Endodermal cell (in vitro differentiated cells): ENCODE results near the gene MEIKIN. TPM values are rescaled to one million over a fixed set of nuclear protein-coding genes. Genes with fewer than 3 reads are reported as not detected.

ENCODE experiments used
- DNase-seq: peaks from one replicate; pipeline ENCODE4 v3.0.0-alpha.2; 2017
- H3K27ac ChIP-seq: 2 replicates; pipeline ENCODE4 v1.5.1; 2013; ENCODE audit warnings: mild to moderate bottlenecking, low read depth, low read length, moderate library complexity
- H3K27me3 ChIP-seq: 2 replicates; pipeline ENCODE4 v1.6.1; 2013; ENCODE audit warnings: mild to moderate bottlenecking, low read length, moderate library complexity; ENCODE audit not compliant: insufficient read depth, control insufficient read depth, poor library complexity, severe bottlenecking
- H3K36me3 ChIP-seq: 2 replicates; pipeline ENCODE4 v1.7.0; 2013; ENCODE audit warnings: mild to moderate bottlenecking, low read length, moderate library complexity; ENCODE audit not compliant: control insufficient read depth, insufficient read depth
- H3K4me1 ChIP-seq: one replicate; pipeline ENCODE4 v1.7.0; 2013; ENCODE audit warnings: low read length; ENCODE audit not compliant: control insufficient read depth, insufficient read depth
- H3K4me3 ChIP-seq: 2 replicates; pipeline ENCODE4 v1.5.1; 2013; ENCODE audit warnings: mild to moderate bottlenecking, low read length, moderate library complexity
- H3K9ac ChIP-seq: 2 replicates; pipeline ENCODE4 v1.6.1; 2013; ENCODE audit warnings: mild to moderate bottlenecking, low read length, moderate library complexity; ENCODE audit not compliant: poor library complexity, severe bottlenecking; ENCODE audit errors: extremely low read depth
- H3K9me3 ChIP-seq: 2 replicates; pipeline ENCODE4 v1.6.1; 2013; ENCODE audit warnings: mild to moderate bottlenecking, low read length, moderate library complexity; ENCODE audit not compliant: control insufficient read depth
- H3K27ac Mint-ChIP-seq: 2 replicates; pipeline ENCODE4 v1.8.0; 2020; ENCODE audit warnings: mixed read lengths
- H3K27me3 Mint-ChIP-seq: 2 replicates; pipeline ENCODE4 v1.8.0; 2021; ENCODE audit warnings: mild to moderate bottlenecking, mixed read lengths; ENCODE audit not compliant: insufficient read depth
- H3K36me3 Mint-ChIP-seq: 2 replicates; pipeline ENCODE4 v1.8.0; 2020; ENCODE audit warnings: low read depth, mixed read lengths
- H3K4me1 Mint-ChIP-seq: 2 replicates; pipeline ENCODE4 v1.8.0; 2020; ENCODE audit warnings: mixed read lengths
- H3K4me3 Mint-ChIP-seq: 2 replicates; pipeline ENCODE4 v1.8.0; 2020; ENCODE audit warnings: mild to moderate bottlenecking, moderate library complexity, mixed read lengths
- H3K9me3 Mint-ChIP-seq: 2 replicates; pipeline ENCODE4 v1.8.0; 2020; ENCODE audit warnings: mild to moderate bottlenecking, mixed read lengths
- CTCF ChIP-seq: fragments of 200-600 bp; sonication (generic); conservative IDR thresholded peaks from 2 replicates; pipeline ENCODE4 v1.5.0; 2021; ENCODE audit warnings: antibody characterized with exemption, mild to moderate bottlenecking
- WGBS, 2 experiments: methylation state at CpG; one replicate each; pipeline versions ENCODE4 v1.1.5 to v1.1.7; 2013; ENCODE audit warnings: missing lambda C conversion rate in 2 of 2, mixed read lengths in 1 of 2; ENCODE audit not compliant: insufficient coverage in 1 of 2, insufficient read length in 1 of 2; 5-methylcytosine and 5-hydroxymethylcytosine counted together
- total RNA-seq, 2 donors: library from RNA; stranded (reverse); fragmentation: NEBNext Ultra II Directional in 1 of 2; extraction: Animal tissue kit (Norgen Biotek cat#: 25700) in 1 of 2; gene quantifications; 2 replicates in 1 of 2; 3 replicates in 1 of 2; pipeline ENCODE4 v1.2.1, GENCODE V29; 2021

The MEIKIN gene
- total RNA-seq, 2 donors from 2014 or later, result not detected

- H3K9me3 Mint-ChIP-seq, result peaks cover 14% of the 10 kb centered on the region
- TF ChIP-seq CTCF, result no peak
- no peak for DNase-seq
- Histone ChIP-seq H3K4me1 (no peaks in the 10 kb centered on the region), H3K9ac (no peak overlapping the region), H3K4me3 (no peak overlapping the region), H3K9me3 (peaks cover 17% of the 10 kb centered on the region), H3K27me3 (no peaks in the 10 kb centered on the region), H3K27ac (no peak overlapping the region), H3K36me3 (no peaks in the 10 kb centered on the region)
- H3K27ac Mint-ChIP-seq, result no peak overlapping the region
- H3K4me1 Mint-ChIP-seq, result no peaks in the 10 kb centered on the region
- H3K4me3 Mint-ChIP-seq, result no peak overlapping the region
- no peaks in the 10 kb centered on the region for H3K27me3 Mint-ChIP-seq
- peaks cover 26% of the 10 kb centered on the region for H3K36me3 Mint-ChIP-seq
Observed at GRCh38 chr5:131767891-131768290, 177.6 kb downstream of the MEIKIN start.

DNA sequence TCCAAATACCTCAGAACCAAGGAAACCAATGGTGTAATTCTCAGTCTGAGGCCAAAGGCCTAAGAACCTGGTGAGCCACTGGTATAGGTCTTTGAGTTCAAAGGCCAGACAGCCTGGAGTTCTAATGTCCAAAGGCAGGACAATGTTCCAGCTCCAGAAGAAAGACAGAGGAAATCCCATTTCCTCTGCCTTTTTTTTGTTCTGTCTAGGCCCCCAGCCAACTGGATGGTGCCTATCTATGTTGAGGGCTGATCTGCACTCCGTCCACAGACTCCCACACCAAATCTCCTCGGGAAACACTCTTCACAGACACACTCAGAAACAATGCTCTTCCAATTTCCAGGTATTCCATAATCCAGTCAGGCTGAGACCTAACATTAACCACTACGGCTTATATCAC, 178.8 kb downstream of the MEIKIN start:
- Mint-ChIP-seq H3K27ac (no peak overlapping the region), H3K27me3 (no peaks in the 10 kb centered on the region), H3K36me3 (peaks cover 28% of the 10 kb centered on the region), H3K9me3 (peaks cover 16% of the 10 kb centered on the region), H3K4me1 (no peaks in the 10 kb centered on the region), H3K4me3 (no peak overlapping the region)
- no peak overlapping the region for H3K9ac ChIP-seq
- no peak for DNase-seq
- no peak overlapping the region for H3K4me3 ChIP-seq
- H3K27ac ChIP-seq, result no peak overlapping the region
- no peaks in the 10 kb centered on the region for H3K36me3 ChIP-seq
- peaks cover 17% of the 10 kb centered on the region for H3K9me3 ChIP-seq
- H3K4me1 ChIP-seq, result no peaks in the 10 kb centered on the region
- H3K27me3 ChIP-seq, result no peaks in the 10 kb centered on the region
- WGBS, 2 experiments, result 96 to 100% methylated on average over 3 of the region's 3 CpGs
- TF ChIP-seq CTCF, result no peak

DNA sequence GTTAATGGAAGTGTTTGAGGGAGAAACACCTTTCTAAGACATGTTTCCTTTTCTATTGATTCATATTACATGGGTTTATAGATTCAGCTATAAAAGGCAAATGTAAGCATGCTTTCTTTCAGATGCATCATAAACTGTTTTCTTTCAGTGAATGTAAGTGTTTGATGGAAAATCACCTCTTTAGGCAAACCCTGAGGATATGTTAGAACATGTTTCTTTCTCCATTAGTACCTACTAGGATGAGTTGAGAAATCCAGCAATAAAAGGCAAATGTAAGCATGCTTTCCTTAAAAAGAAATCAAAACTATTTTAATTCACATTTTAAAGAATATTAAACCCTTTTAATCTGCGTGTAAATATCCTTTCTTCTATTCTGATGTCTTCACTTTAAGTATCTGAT, 180.2 kb downstream of the MEIKIN start:
- no peak overlapping the region for H3K27ac Mint-ChIP-seq
- no peaks in the 10 kb centered on the region for H3K27me3 Mint-ChIP-seq
- H3K9me3 Mint-ChIP-seq, result peaks cover 16% of the 10 kb centered on the region
- H3K4me1 Mint-ChIP-seq, result no peaks in the 10 kb centered on the region
- Histone ChIP-seq H3K4me1 (no peaks in the 10 kb centered on the region), H3K4me3 (no peak overlapping the region), H3K27ac (no peak overlapping the region), H3K9me3 (peaks cover 17% of the 10 kb centered on the region), H3K9ac (no peak overlapping the region), H3K27me3 (no peaks in the 10 kb centered on the region), H3K36me3 (no peaks in the 10 kb centered on the region)
- H3K36me3 Mint-ChIP-seq, result peaks cover 28% of the 10 kb centered on the region
- DNase-seq, result no peak
- no peak for TF ChIP-seq CTCF
- 78 to 100% methylated on average over 1 of the region's 1 CpG for WGBS, 2 experiments
- no peak overlapping the region for H3K4me3 Mint-ChIP-seq
